Liver (tissue), 9 donors: ENCODE measurements around the gene MAP4K3. TPM values are rescaled to one million over a fixed set of nuclear protein-coding genes. Genes with fewer than 3 reads are reported as not detected.

Experiments used
- DNase-seq: peaks from one replicate; pipeline ENCODE4 v3.0.0-alpha.2; 2017; ENCODE audit warnings: low spot score
- H3K27ac ChIP-seq, 2 donors: one replicate each; pipeline ENCODE4 v1.7.0; 2013; ENCODE audit warnings: inconsistent platforms in 2 of 2, low read length in 2 of 2, control low read depth in 1 of 2, low read depth in 1 of 2, mild to moderate bottlenecking in 1 of 2
- H3K27me3 ChIP-seq, 4 donors: one replicate each; pipeline versions ENCODE4 v1.6.1 to v1.7.0; 2013; ENCODE audit warnings: low read length in 3 of 4, inconsistent platforms in 1 of 4, mild to moderate bottlenecking in 1 of 4, moderate library complexity in 1 of 4; ENCODE audit not compliant: control insufficient read depth in 4 of 4, insufficient read depth in 4 of 4
- H3K36me3 ChIP-seq, 4 donors: one replicate each; pipeline versions ENCODE4 v1.6.1 to v1.7.0; 2013; ENCODE audit warnings: low read length in 3 of 4, mild to moderate bottlenecking in 3 of 4, low read depth in 1 of 4, moderate library complexity in 1 of 4; ENCODE audit not compliant: control insufficient read depth in 4 of 4, insufficient read depth in 3 of 4
- H3K4me1 ChIP-seq, 4 donors: one replicate each; pipeline versions ENCODE4 v1.6.1 to v1.7.0; 2013; ENCODE audit warnings: low read length in 3 of 4, mild to moderate bottlenecking in 3 of 4, moderate library complexity in 1 of 4; ENCODE audit not compliant: control insufficient read depth in 4 of 4, insufficient read depth in 4 of 4
- H3K4me3 ChIP-seq, 3 donors: one replicate each; pipeline versions ENCODE4 v1.6.1 to v1.7.0; 2013; ENCODE audit warnings: low read length in 3 of 3, control low read depth in 1 of 3, low read depth in 1 of 3, mild to moderate bottlenecking in 1 of 3
- H3K9ac ChIP-seq, 2 donors: one replicate each; pipeline ENCODE4 v1.7.0; 2013; ENCODE audit warnings: low read length in 2 of 2, mild to moderate bottlenecking in 2 of 2, moderate library complexity in 2 of 2, control low read depth in 1 of 2, low read depth in 1 of 2
- H3K9me3 ChIP-seq, 4 donors: one replicate each; pipeline versions ENCODE4 v1.6.1 to v1.7.0; 2013; ENCODE audit warnings: low read length in 3 of 4; ENCODE audit not compliant: control insufficient read depth in 4 of 4
- EGR1 ChIP-seq, 2 donors: IDR thresholded peaks; 2 replicates each; pipeline ENCODE4 v1.6.1; 2016 to 2018; ENCODE audit warnings: antibody characterized with exemption in 2 of 2, low read depth in 2 of 2
- FOXA1 ChIP-seq: IDR thresholded peaks from 2 replicates; pipeline ENCODE4 v1.6.1; 2016; ENCODE audit warnings: antibody characterized with exemption
- FOXA2 ChIP-seq: IDR thresholded peaks from 2 replicates; pipeline ENCODE4 v1.6.1; 2016; ENCODE audit warnings: antibody characterized with exemption
- GABPA ChIP-seq, 2 donors: IDR thresholded peaks in 1 of 2; conservative IDR thresholded peaks in 1 of 2; 2 replicates each; pipeline ENCODE4 v1.6.1; 2016; ENCODE audit warnings: antibody characterized with exemption in 2 of 2, mild to moderate bottlenecking in 1 of 2, moderate library complexity in 1 of 2
- HNF4A ChIP-seq, 2 donors: conservative IDR thresholded peaks; 2 replicates each; pipeline ENCODE4 v1.6.1; 2016; ENCODE audit warnings: antibody characterized with exemption in 2 of 2, mild to moderate bottlenecking in 2 of 2
- HNF4G ChIP-seq: IDR thresholded peaks from 2 replicates; pipeline ENCODE4 v1.6.1; 2016; ENCODE audit warnings: antibody characterized with exemption
- JUND ChIP-seq, 2 donors: IDR thresholded peaks; 2 replicates each; pipeline ENCODE4 v1.6.1; 2016; ENCODE audit warnings: antibody characterized with exemption in 2 of 2
- NR2F2 ChIP-seq: IDR thresholded peaks from 2 replicates; pipeline ENCODE4 v1.6.1; 2016; ENCODE audit warnings: antibody characterized with exemption
- RAD21 ChIP-seq, 2 donors: IDR thresholded peaks; 2 replicates each; pipeline ENCODE4 v1.6.1; 2016; ENCODE audit warnings: antibody characterized with exemption in 2 of 2, mild to moderate bottlenecking in 2 of 2
- REST ChIP-seq: IDR thresholded peaks from 2 replicates; pipeline ENCODE4 v1.6.1; 2016; ENCODE audit warnings: antibody characterized with exemption, mild to moderate bottlenecking
- SP1 ChIP-seq: IDR thresholded peaks from 2 replicates; pipeline ENCODE4 v1.6.1; 2018; ENCODE audit warnings: antibody characterized with exemption, mild to moderate bottlenecking
- TAF1 ChIP-seq: conservative IDR thresholded peaks from 2 replicates; pipeline ENCODE4 v1.6.1; 2016; ENCODE audit warnings: antibody characterized with exemption, mild to moderate bottlenecking
- YY1 ChIP-seq: IDR thresholded peaks from 2 replicates; pipeline ENCODE4 v1.6.1; 2016; ENCODE audit warnings: antibody characterized with exemption, mild to moderate bottlenecking
- ZBTB33 ChIP-seq: IDR thresholded peaks from 2 replicates; pipeline ENCODE4 v1.6.1; 2016; ENCODE audit warnings: antibody characterized with exemption
- WGBS: extraction: QIAGEN DNeasy Blood & Tissue Kit; methylation state at CpG from one replicate; pipeline ENCODE4 v1.1.7; 2013; 5-methylcytosine and 5-hydroxymethylcytosine counted together
- polyA plus RNA-seq, 2 donors: library from polyadenylated mRNA; stranded (reverse) in 1 of 2; unstranded in 1 of 2; fragments of 200-250 nt in 1 of 2; fragments of >200 nt in 1 of 2; fragmentation: Nextera tagmentation in 1 of 2; extraction: Ambion mirVana in 1 of 2; gene quantifications; one replicate each; pipeline versions ENCODE4 v1.2.1 to v1.2.3, GENCODE V29; 2013 to 2015
- total RNA-seq, 2 donors: library from RNA; depleted of rRNA; stranded (reverse); fragments of >200 nt; gene quantifications; one replicate each; pipeline ENCODE4 v1.2.3, GENCODE V29; 2014
- TF ChIP-seq, protein P1 (sequence below): fragments of 150-350 bp; IDR thresholded peaks from 2 replicates; pipeline ENCODE4 v1.5.1; 2017; ENCODE audit warnings: improper control_type of control experiment, low read depth, low read length; ENCODE audit not compliant: missing input control
- TF ChIP-seq, protein P2 (sequence below): IDR thresholded peaks from 2 replicates; pipeline ENCODE4 v1.6.1; 2016; ENCODE audit warnings: antibody characterized with exemption
- TF ChIP-seq, protein P3 (sequence below): IDR thresholded peaks from 2 replicates; pipeline ENCODE4 v1.6.1; 2016; ENCODE audit warnings: antibody characterized with exemption
- donor health status: healthy.
- donor health status: healthy.
- donor health status: healthy.
- donor health status: healthy.
- donor health status: healthy.

The MAP4K3 gene
- total and polyA plus RNA-seq, 4 donors, result 6.2 to 23.8 (median 10.9) TPM

GRCh38 chr2:39373181-39373802 lies 63.8 kb downstream of the MAP4K3 start:
- Histone ChIP-seq H3K9ac (no peak overlapping the region), H3K27me3 (no peaks in the 10 kb centered on the region), H3K4me1 (no peaks in the 10 kb centered on the region), H3K27ac (no peak overlapping the region), H3K9me3 (no peaks in the 10 kb centered on the region), H3K36me3 (peaks cover 2 to 5% (median 3%) of the 10 kb centered on the region in 4 donors), H3K4me3 (no peak overlapping the region)
- TF ChIP-seq EGR1 (IDR thresholded peaks at IDR 0.05; ENCODE audit: low read depth in 2 of 2) (no peak), SP1 (no peak), FOXA1 (no peak), FOXA2 (no peak), JUND (IDR thresholded peaks at IDR 0.05) (no peak), REST (no peak), HNF4G (no peak), GABPA (IDR thresholded peaks at IDR 0.05 in 1 of 2, conservative IDR thresholded peaks at IDR 0.05 in 1 of 2) (no peak), RAD21 (IDR thresholded peaks at IDR 0.05) (no peak), TAF1 (no peak), NR2F2 (no peak), YY1 (no peak), ZBTB33 (no peak), HNF4A (conservative IDR thresholded peaks at IDR 0.05) (no peak)
- TF ChIP-seq, protein P1, sequence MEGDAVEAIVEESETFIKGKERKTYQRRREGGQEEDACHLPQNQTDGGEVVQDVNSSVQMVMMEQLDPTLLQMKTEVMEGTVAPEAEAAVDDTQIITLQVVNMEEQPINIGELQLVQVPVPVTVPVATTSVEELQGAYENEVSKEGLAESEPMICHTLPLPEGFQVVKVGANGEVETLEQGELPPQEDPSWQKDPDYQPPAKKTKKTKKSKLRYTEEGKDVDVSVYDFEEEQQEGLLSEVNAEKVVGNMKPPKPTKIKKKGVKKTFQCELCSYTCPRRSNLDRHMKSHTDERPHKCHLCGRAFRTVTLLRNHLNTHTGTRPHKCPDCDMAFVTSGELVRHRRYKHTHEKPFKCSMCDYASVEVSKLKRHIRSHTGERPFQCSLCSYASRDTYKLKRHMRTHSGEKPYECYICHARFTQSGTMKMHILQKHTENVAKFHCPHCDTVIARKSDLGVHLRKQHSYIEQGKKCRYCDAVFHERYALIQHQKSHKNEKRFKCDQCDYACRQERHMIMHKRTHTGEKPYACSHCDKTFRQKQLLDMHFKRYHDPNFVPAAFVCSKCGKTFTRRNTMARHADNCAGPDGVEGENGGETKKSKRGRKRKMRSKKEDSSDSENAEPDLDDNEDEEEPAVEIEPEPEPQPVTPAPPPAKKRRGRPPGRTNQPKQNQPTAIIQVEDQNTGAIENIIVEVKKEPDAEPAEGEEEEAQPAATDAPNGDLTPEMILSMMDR, result no peak
- TF ChIP-seq, protein P2, sequence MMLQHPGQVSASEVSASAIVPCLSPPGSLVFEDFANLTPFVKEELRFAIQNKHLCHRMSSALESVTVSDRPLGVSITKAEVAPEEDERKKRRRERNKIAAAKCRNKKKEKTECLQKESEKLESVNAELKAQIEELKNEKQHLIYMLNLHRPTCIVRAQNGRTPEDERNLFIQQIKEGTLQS, result no peak
- TF ChIP-seq, protein P3, sequence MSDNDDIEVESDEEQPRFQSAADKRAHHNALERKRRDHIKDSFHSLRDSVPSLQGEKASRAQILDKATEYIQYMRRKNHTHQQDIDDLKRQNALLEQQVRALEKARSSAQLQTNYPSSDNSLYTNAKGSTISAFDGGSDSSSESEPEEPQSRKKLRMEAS, result no peak
- DNase-seq, result no peak
- WGBS, result 51% methylated on average over 2 of the region's 2 CpGs
